Lower leg skin (tissue), 3 donors: ENCODE measurements around the gene ZNF783.

Experiments used
- CTCF ChIP-seq, 3 donors: fragments of 450-650 bp; IDR thresholded peaks; one replicate each; pipeline ENCODE4 v1.5.1; 2016; ENCODE audit warnings: antibody characterized with exemption in 3 of 3, mild to moderate bottlenecking in 3 of 3, moderate library complexity in 2 of 3
- POLR2A ChIP-seq, 2 donors: fragments of 450-650 bp; IDR thresholded peaks; one replicate each; pipeline ENCODE4 v1.6.1; 2016 to 2017; ENCODE audit warnings: antibody characterized with exemption in 2 of 2, mild to moderate bottlenecking in 1 of 2, moderate library complexity in 1 of 2

GRCh38 chr7:149261316-149261828 lies 624 bp upstream of the ZNF783 start:
- no peak for TF ChIP-seq CTCF (IDR thresholded peaks at IDR 0.05)
- no peak for TF ChIP-seq POLR2A (IDR thresholded peaks at IDR 0.05)
